ENCODE data around the gene IL1R2.

DNA sequence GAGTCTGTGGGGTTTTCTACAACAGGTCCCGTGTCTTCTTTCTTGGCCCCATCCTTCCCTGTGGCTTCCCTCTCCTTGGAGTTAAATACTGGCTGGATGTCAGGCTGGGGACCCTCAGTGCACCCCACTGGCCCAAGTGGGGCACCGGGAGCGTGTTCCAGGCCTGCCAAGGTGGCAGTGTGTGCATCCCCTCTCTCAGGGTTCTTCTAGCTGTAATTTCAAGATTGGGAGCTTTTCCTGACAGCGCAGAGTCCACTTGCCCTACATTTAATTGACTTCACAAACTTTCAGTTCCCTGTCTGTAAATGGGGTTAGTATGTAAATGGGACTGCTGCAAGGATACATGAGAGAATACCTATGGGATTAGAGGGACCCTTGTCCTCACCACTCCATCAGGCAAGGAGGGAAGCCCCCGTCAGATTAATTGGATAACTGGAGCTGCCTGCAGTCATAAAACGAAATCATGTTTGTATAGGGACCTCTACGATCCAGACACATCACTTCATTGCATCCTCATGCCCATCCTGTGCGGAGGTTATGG lies 66.6 kb downstream of the IL1R2 start:
- TF ChIP-seq POLR2AphosphoS5 (IDR thresholded peaks at IDR 0.05) (no peak), EP300 (IDR thresholded peaks at IDR 0.05) (no peak)
- TF ChIP-seq, protein P1, sequence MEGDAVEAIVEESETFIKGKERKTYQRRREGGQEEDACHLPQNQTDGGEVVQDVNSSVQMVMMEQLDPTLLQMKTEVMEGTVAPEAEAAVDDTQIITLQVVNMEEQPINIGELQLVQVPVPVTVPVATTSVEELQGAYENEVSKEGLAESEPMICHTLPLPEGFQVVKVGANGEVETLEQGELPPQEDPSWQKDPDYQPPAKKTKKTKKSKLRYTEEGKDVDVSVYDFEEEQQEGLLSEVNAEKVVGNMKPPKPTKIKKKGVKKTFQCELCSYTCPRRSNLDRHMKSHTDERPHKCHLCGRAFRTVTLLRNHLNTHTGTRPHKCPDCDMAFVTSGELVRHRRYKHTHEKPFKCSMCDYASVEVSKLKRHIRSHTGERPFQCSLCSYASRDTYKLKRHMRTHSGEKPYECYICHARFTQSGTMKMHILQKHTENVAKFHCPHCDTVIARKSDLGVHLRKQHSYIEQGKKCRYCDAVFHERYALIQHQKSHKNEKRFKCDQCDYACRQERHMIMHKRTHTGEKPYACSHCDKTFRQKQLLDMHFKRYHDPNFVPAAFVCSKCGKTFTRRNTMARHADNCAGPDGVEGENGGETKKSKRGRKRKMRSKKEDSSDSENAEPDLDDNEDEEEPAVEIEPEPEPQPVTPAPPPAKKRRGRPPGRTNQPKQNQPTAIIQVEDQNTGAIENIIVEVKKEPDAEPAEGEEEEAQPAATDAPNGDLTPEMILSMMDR (IDR thresholded peaks at IDR 0.05) = no peak
